Common myeloid progenitor, CD34-positive (primary cell): Measurements from ENCODE around the gene SYNM.

ENCODE experiments used
- CTCF ChIA-PET: fragments of 350-600 bp; sonication (Branson Sonifier 250); formaldehyde crosslinking; loops from one replicate; lab custom pipeline; 2021; ENCODE audit warnings: antibody characterized with exemption; lab: Charles Lee
- POLR2A ChIA-PET: fragments of 350-600 bp; sonication (Branson Sonifier 250); formaldehyde crosslinking; loops from one replicate; lab custom pipeline; 2021; ENCODE audit warnings: antibody characterized with exemption; lab: Charles Lee
- DNase-seq, 3 donors: peaks; one replicate each; pipeline versions ENCODE4 v3.0.0 to v3.0.0-alpha.2; 2013
- H3K27ac ChIP-seq, 2 experiments: 1 replicate in 1 of 2; 2 replicates in 1 of 2; pipeline ENCODE4 v1.7.0; 2013; ENCODE audit warnings: inconsistent platforms in 2 of 2, low read length in 2 of 2, mild to moderate bottlenecking in 2 of 2, low read depth in 1 of 2, moderate library complexity in 1 of 2; ENCODE audit not compliant: severe bottlenecking in 2 of 2, insufficient read depth in 1 of 2, poor library complexity in 1 of 2
- H3K27me3 ChIP-seq, 5 experiments: replicated peaks in 2 of 5; 1 replicate in 3 of 5; 2 replicates in 2 of 5; pipeline versions ENCODE4 v1.6.1 to v1.7.0; 2013; ENCODE audit warnings: low read length in 4 of 5, mild to moderate bottlenecking in 2 of 5, moderate library complexity in 2 of 5, inconsistent platforms in 1 of 5; ENCODE audit not compliant: insufficient read depth in 5 of 5, control insufficient read depth in 4 of 5
- H3K36me3 ChIP-seq, 4 experiments: 1 replicate in 2 of 4; 2 replicates in 2 of 4; pipeline versions ENCODE4 v1.6.1 to v1.7.0; 2013; ENCODE audit warnings: low read length in 3 of 4, control low read depth in 1 of 4, mild to moderate bottlenecking in 1 of 4; ENCODE audit not compliant: control insufficient read depth in 4 of 4, insufficient read depth in 4 of 4
- H3K4me1 ChIP-seq, 4 experiments: 1 replicate in 3 of 4; 2 replicates in 1 of 4; pipeline versions ENCODE4 v1.6.1 to v1.7.1; 2013; ENCODE audit warnings: low read length in 3 of 4, mild to moderate bottlenecking in 3 of 4, control low read depth in 1 of 4, inconsistent platforms in 1 of 4, moderate library complexity in 1 of 4; ENCODE audit not compliant: control insufficient read depth in 4 of 4, insufficient read depth in 4 of 4; ENCODE audit errors: control extremely low read depth in 1 of 4
- H3K4me3 ChIP-seq, 7 experiments: 1 replicate in 4 of 7; 2 replicates in 3 of 7; pipeline versions ENCODE4 v1.5.1 to v1.7.0; 2013; ENCODE audit warnings: mild to moderate bottlenecking in 7 of 7, low read length in 6 of 7, moderate library complexity in 6 of 7, inconsistent platforms in 2 of 7, low read depth in 2 of 7, control low read depth in 1 of 7; ENCODE audit not compliant: insufficient read depth in 4 of 7, control insufficient read depth in 1 of 7; ENCODE audit errors: extremely low read depth in 1 of 7
- H3K9me3 ChIP-seq, 5 experiments: 1 replicate in 4 of 5; 2 replicates in 1 of 5; pipeline versions ENCODE4 v1.6.1 to v1.7.1; 2013; ENCODE audit warnings: low read length in 4 of 5, mild to moderate bottlenecking in 2 of 5, inconsistent platforms in 1 of 5, low read depth in 1 of 5, moderate library complexity in 1 of 5; ENCODE audit not compliant: control insufficient read depth in 4 of 5, insufficient read depth in 2 of 5; ENCODE audit errors: control extremely low read depth in 1 of 5
- WGBS: methylation state at CpG from one replicate; pipeline ENCODE4 v1.1.5; 2013; ENCODE audit not compliant: insufficient coverage; 5-methylcytosine and 5-hydroxymethylcytosine counted together

The SYNM gene

GRCh38 chr15:99098991-99099390 is 5.9 kb upstream of the SYNM start:
- WGBS = 30% methylated on average over 2 of the region's 6 CpGs
- ChIA-PET POLR2A (no interaction called here), CTCF (interaction anchor here (1.0 to 1.4 kb wide), 2 partner anchors 11 to 114 kb away, joined by 4 to 5 read pairs; no protein-coding TSS in a partner anchor)
- Histone ChIP-seq H3K4me3 (no peak overlapping the region), H3K4me1 (peaks cover 0 to 9% (median 7%) of the 10 kb centered on the region in 4 experiments), H3K9me3 (no peaks in the 10 kb centered on the region), H3K36me3 (no peaks in the 10 kb centered on the region), H3K27me3 (peaks cover 0 to 46% (median 14%) of the 10 kb centered on the region in 5 experiments), H3K27ac (no peak overlapping the region)
- no peak for DNase-seq

- no peak for DNase-seq
- Histone ChIP-seq H3K27ac (no peak overlapping the region), H3K4me1 (peaks cover 0 to 10% (median 8%) of the 10 kb centered on the region in 4 experiments), H3K27me3 (peaks cover 0 to 48% (median 14%) of the 10 kb centered on the region in 5 experiments), H3K36me3 (no peaks in the 10 kb centered on the region), H3K4me3 (no peak overlapping the region), H3K9me3 (no peaks in the 10 kb centered on the region)
- ChIA-PET CTCF (interaction anchor here (0.9 to 2.3 kb wide), 5 partner anchors 26 to 114 kb away, joined by 3 to 12 read pairs (median 6); no protein-coding TSS in a partner anchor), POLR2A (no interaction called here)
- WGBS = 93% methylated on average over 7 of the region's 7 CpGs
These were observed 5.2 kb upstream of the SYNM start for GRCh38 chr15:99099661-99100060.

- 1% methylated on average over 33 of the region's 50 CpGs for WGBS
- DNase-seq = peak; percentile 53 to 72 (median 70)
- ChIA-PET POLR2A (interaction anchor here (0.6 kb wide), 1 partner anchor 471 kb away, joined by 6 read pairs; no protein-coding TSS in a partner anchor), CTCF (interaction anchor here (0.6 to 3.2 kb wide), 17 partner anchors 10 to 629 kb away, joined by 3 to 12 read pairs (median 4); no protein-coding TSS in a partner anchor)
- Histone ChIP-seq H3K9me3 (no peaks in the 10 kb centered on the region), H3K27me3 (peaks cover 0 to 56% (median 14%) of the 10 kb centered on the region in 5 experiments), H3K27ac (no peak overlapping the region), H3K4me1 (peaks cover 0 to 18% (median 16%) of the 10 kb centered on the region in 4 experiments), H3K36me3 (no peaks in the 10 kb centered on the region), H3K4me3 (peak overlapping the region in 5 of 7 experiments; percentile 36 to 57 (median 40))
These were observed 4.4 kb upstream of the SYNM start for GRCh38 chr15:99100245-99101173.

- ChIA-PET CTCF (interaction anchor here (0.6 to 3.2 kb wide), 17 partner anchors 9 to 628 kb away, joined by 3 to 14 read pairs (median 4); no protein-coding TSS in a partner anchor), POLR2A (no interaction called here)
- peaks cover 0 to 26% (median 22%) of the 10 kb centered on the region in 4 experiments for H3K4me1 ChIP-seq
- H3K27ac ChIP-seq = no peak overlapping the region
- no peaks in the 10 kb centered on the region for H3K36me3 ChIP-seq
- peaks cover 0 to 66% (median 16%) of the 10 kb centered on the region in 5 experiments for H3K27me3 ChIP-seq
- H3K9me3 ChIP-seq = no peaks in the 10 kb centered on the region
- no peak overlapping the region for H3K4me3 ChIP-seq
- no peak for DNase-seq
- WGBS = 82% methylated on average over 7 of the region's 7 CpGs
These were observed 3.4 kb upstream of the SYNM start for GRCh38 chr15:99101501-99101900.

- CTCF ChIA-PET = interaction anchor here (0.7 to 3.2 kb wide), 7 partner anchors 11 to 602 kb away, joined by 3 to 14 read pairs (median 4); no protein-coding TSS in a partner anchor
These were observed 2.3 kb upstream of the SYNM start for GRCh38 chr15:99102332-99103235.

GRCh38 chr15:99103279-99103678 is 1.6 kb upstream of the SYNM start:
- CTCF ChIA-PET = interaction anchor here (1.0 to 2.9 kb wide), 3 partner anchors 12 to 113 kb away, joined by 3 to 14 read pairs (median 4); no protein-coding TSS in a partner anchor
- peaks cover 0 to 26% (median 22%) of the 10 kb centered on the region in 4 experiments for H3K4me1 ChIP-seq
- H3K4me3 ChIP-seq = no peak overlapping the region
- no peaks in the 10 kb centered on the region for H3K36me3 ChIP-seq
- H3K27me3 ChIP-seq = peaks cover 5 to 78% (median 23%) of the 10 kb centered on the region in 5 experiments
- POLR2A ChIA-PET = no interaction called here
- WGBS = no CpG with 5 or more reads among the region's 2 CpGs
- no peak overlapping the region for H3K27ac ChIP-seq
- DNase-seq = no peak
- H3K9me3 ChIP-seq = no peaks in the 10 kb centered on the region

More at GRCh38 chr15:99102332-99103235, 2.3 kb upstream of the SYNM start:
- Histone ChIP-seq H3K9me3 (no peaks in the 10 kb centered on the region), H3K4me1 (peaks cover 0 to 26% (median 22%) of the 10 kb centered on the region in 4 experiments), H3K27ac (no peak overlapping the region), H3K36me3 (no peaks in the 10 kb centered on the region), H3K27me3 (peaks cover 5 to 77% (median 23%) of the 10 kb centered on the region in 5 experiments), H3K4me3 (no peak overlapping the region)
- WGBS = 77% methylated on average over 9 of the region's 13 CpGs
- no peak for DNase-seq
- POLR2A ChIA-PET = no interaction called here
